ENCODE data around the gene GNA14. TPM values are rescaled to one million over a fixed set of nuclear protein-coding genes. Genes with fewer than 3 reads are reported as not detected.

The GNA14 gene
- total RNA-seq, 1 donor from 2014 or later = 0.22 TPM

DNA sequence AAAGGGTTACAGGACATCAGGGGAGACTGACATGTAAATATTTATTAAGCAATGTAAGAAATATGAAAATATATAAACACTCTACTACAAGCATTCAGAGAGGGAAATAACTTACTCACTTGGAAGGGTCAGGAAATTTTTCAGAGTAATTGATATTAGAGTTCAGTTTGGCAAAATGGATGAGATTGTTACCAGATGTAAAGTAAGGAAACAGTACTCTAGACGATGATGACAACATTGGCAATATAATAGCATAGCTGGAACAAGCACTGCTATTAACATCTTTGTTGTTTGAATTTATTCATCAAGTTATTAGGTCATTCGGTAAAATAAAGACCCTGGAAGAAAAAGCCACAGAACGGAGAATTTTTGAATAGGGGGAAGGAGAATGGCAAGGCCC, 49.1 kb downstream of the GNA14 start:
- Mint-ChIP-seq H3K27me3 (ENCODE audit: low read depth) (no peaks in the 10 kb centered on the region), H3K4me1 (ENCODE audit: low read depth) (peaks cover 15% of the 10 kb centered on the region), H3K36me3 (ENCODE audit: low read depth) (no peaks in the 10 kb centered on the region), H3K4me3 (ENCODE audit: unreplicated experiment) (no peak overlapping the region), H3K27ac (ENCODE audit: unreplicated experiment) (no peak overlapping the region), H3K9me3 (ENCODE audit: low read depth) (no peaks in the 10 kb centered on the region)
- TF ChIP-seq CTCF (IDR thresholded peaks at IDR 0.05) = no peak
- DNase-seq (ENCODE audit: low spot score) = no peak

- TF ChIP-seq CTCF (IDR thresholded peaks at IDR 0.05) = no peak
- peaks cover 15% of the 10 kb centered on the region for H3K4me1 Mint-ChIP-seq (ENCODE audit: low read depth)
- no peaks in the 10 kb centered on the region for H3K27me3 Mint-ChIP-seq (ENCODE audit: low read depth)
- no peaks in the 10 kb centered on the region for H3K36me3 Mint-ChIP-seq (ENCODE audit: low read depth)
- no peak for DNase-seq (ENCODE audit: low spot score)
- no peak overlapping the region for H3K4me3 Mint-ChIP-seq (ENCODE audit: unreplicated experiment)
- no peaks in the 10 kb centered on the region for H3K9me3 Mint-ChIP-seq (ENCODE audit: low read depth)
- H3K27ac Mint-ChIP-seq (ENCODE audit: unreplicated experiment) = no peak overlapping the region
These were observed 49.6 kb downstream of the GNA14 start for GRCh38 chr9:77598524-77598923.

DNA sequence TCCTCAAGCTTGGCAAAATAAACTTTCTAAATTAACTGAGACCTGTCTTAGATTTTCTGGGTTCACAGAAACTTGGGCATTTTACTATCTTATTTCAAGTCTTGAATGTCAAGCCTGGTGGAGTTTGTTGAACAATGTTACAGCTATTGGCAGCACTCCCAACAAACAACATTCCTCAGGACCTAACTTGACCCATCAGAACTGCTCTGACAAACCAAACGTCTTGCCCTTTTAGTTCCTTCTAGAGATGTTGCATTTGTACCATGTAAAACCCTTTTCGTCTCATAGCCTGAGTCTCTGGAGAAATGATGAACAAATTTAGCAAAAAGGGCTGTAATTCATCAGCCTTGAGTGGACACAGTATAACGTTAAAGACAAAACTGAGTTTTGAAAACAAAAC, 51.1 kb downstream of the GNA14 start:
- H3K27ac Mint-ChIP-seq (ENCODE audit: unreplicated experiment) = no peak overlapping the region
- H3K9me3 Mint-ChIP-seq (ENCODE audit: low read depth) = no peaks in the 10 kb centered on the region
- no peak for DNase-seq (ENCODE audit: low spot score)
- H3K27me3 Mint-ChIP-seq (ENCODE audit: low read depth) = no peaks in the 10 kb centered on the region
- TF ChIP-seq CTCF (IDR thresholded peaks at IDR 0.05) = no peak
- H3K4me3 Mint-ChIP-seq (ENCODE audit: unreplicated experiment) = no peak overlapping the region
- H3K36me3 Mint-ChIP-seq (ENCODE audit: low read depth) = no peaks in the 10 kb centered on the region
- peaks cover 15% of the 10 kb centered on the region for H3K4me1 Mint-ChIP-seq (ENCODE audit: low read depth)

- Mint-ChIP-seq H3K27ac (ENCODE audit: unreplicated experiment) (no peak overlapping the region), H3K36me3 (ENCODE audit: low read depth) (no peaks in the 10 kb centered on the region), H3K9me3 (ENCODE audit: low read depth) (no peaks in the 10 kb centered on the region), H3K4me1 (ENCODE audit: low read depth) (peaks cover 15% of the 10 kb centered on the region), H3K4me3 (ENCODE audit: unreplicated experiment) (no peak overlapping the region), H3K27me3 (ENCODE audit: low read depth) (no peaks in the 10 kb centered on the region)
- DNase-seq (ENCODE audit: low spot score) = no peak
- TF ChIP-seq CTCF (IDR thresholded peaks at IDR 0.05) = no peak
These were observed 52.6 kb downstream of the GNA14 start for GRCh38 chr9:77595426-77596095.

GRCh38 chr9:77594963-77595362, 53.2 kb downstream of the GNA14 start:
- Mint-ChIP-seq H3K9me3 (ENCODE audit: low read depth) (no peaks in the 10 kb centered on the region), H3K4me1 (ENCODE audit: low read depth) (peaks cover 15% of the 10 kb centered on the region), H3K27me3 (ENCODE audit: low read depth) (no peaks in the 10 kb centered on the region), H3K4me3 (ENCODE audit: unreplicated experiment) (no peak overlapping the region), H3K27ac (ENCODE audit: unreplicated experiment) (no peak overlapping the region), H3K36me3 (ENCODE audit: low read depth) (no peaks in the 10 kb centered on the region)
- TF ChIP-seq CTCF (IDR thresholded peaks at IDR 0.05) = no peak
- DNase-seq (ENCODE audit: low spot score) = no peak

Measured in chondrocyte (in vitro differentiated cells).